OCI-LY3 (cell line): ENCODE measurements around the gene C1orf105.

ENCODE experiments used
- EZH2phosphoT487 ChIP-seq: fragments of 200-600 bp; shearing (Covaris generic); IDR thresholded peaks from 2 replicates; pipeline ENCODE4 v1.6.1; 2018; ENCODE audit warnings: antibody characterized with exemption, mixed run types, low read depth
- TF ChIP-seq, protein P1 (sequence below): fragments of 200-600, 300-600 bp; sonication (generic); IDR thresholded peaks from 2 replicates; pipeline ENCODE4 v1.5.1; 2014; ENCODE audit warnings: antibody characterized with exemption, low read length, low read depth

DNA sequence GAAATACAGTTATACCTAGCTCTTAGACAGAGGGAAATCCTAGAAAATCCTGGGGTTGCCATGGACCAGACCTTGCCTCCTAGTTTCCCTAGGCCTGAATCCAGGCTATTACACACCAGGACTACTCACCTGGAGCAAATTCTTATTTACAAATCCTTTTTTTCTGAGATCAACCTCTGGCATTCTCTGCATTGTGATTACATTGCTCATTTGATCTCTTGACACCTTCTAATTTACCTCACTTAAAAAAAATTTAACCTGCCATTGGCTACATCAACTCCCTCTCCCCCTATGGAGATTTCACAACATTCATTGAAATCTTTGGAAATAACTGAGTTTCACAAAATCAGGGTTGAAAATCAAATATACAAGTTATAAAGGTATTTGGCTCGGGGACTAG, 2.9 kb upstream of the C1orf105 start:
- TF ChIP-seq, protein P1, sequence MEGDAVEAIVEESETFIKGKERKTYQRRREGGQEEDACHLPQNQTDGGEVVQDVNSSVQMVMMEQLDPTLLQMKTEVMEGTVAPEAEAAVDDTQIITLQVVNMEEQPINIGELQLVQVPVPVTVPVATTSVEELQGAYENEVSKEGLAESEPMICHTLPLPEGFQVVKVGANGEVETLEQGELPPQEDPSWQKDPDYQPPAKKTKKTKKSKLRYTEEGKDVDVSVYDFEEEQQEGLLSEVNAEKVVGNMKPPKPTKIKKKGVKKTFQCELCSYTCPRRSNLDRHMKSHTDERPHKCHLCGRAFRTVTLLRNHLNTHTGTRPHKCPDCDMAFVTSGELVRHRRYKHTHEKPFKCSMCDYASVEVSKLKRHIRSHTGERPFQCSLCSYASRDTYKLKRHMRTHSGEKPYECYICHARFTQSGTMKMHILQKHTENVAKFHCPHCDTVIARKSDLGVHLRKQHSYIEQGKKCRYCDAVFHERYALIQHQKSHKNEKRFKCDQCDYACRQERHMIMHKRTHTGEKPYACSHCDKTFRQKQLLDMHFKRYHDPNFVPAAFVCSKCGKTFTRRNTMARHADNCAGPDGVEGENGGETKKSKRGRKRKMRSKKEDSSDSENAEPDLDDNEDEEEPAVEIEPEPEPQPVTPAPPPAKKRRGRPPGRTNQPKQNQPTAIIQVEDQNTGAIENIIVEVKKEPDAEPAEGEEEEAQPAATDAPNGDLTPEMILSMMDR = no peak
- no peak for TF ChIP-seq EZH2phosphoT487
